T-helper 1 cell treated with Interleukin-12 subunit alpha and Interleukin-12 subunit beta and Interleukin-4 antibody, amounts not matched to agents 30 μg/mL and 1 μg/mL, for 36 hours (primary cell): Measurements from ENCODE around the gene THBD.

Experiments
- H3K27ac Mint-ChIP-seq: one replicate; pipeline ENCODE4 v1.8.0; 2021; ENCODE audit warnings: mild to moderate bottlenecking, mixed read lengths
- H3K27me3 Mint-ChIP-seq: one replicate; pipeline ENCODE4 v1.8.0; 2021; ENCODE audit warnings: low read depth, mixed read lengths
- H3K36me3 Mint-ChIP-seq: one replicate; pipeline ENCODE4 v1.8.0; 2021; ENCODE audit warnings: low read depth, mixed read lengths
- H3K4me1 Mint-ChIP-seq: one replicate; pipeline ENCODE4 v1.8.0; 2021; ENCODE audit warnings: low read depth, mixed read lengths
- H3K4me3 Mint-ChIP-seq: one replicate; pipeline ENCODE4 v1.8.0; 2021; ENCODE audit warnings: mild to moderate bottlenecking, moderate library complexity, mixed read lengths
- H3K9me3 Mint-ChIP-seq: one replicate; pipeline ENCODE4 v1.8.0; 2021; ENCODE audit warnings: mixed read lengths

THBD gene

GRCh38 chr20:23049201-23050075 is at the start of gene THBD:
Gene THBD, minus strand, starts transcription at chr20:23049672. Its CDS starts 168 bp downstream, at chr20:23049504.
- no peaks in the 10 kb centered on the region for H3K36me3 Mint-ChIP-seq
- H3K27ac Mint-ChIP-seq: no peak within 1 kb of the TSS
- no peak within 1 kb of the TSS for H3K4me3 Mint-ChIP-seq
- H3K27me3 Mint-ChIP-seq: peaks cover 74% of the 10 kb centered on the region
- H3K4me1 Mint-ChIP-seq: peaks cover 3% of the 10 kb centered on the region
- no peaks in the 10 kb centered on the region for H3K9me3 Mint-ChIP-seq

- H3K36me3 Mint-ChIP-seq: no peaks in the 10 kb centered on the region
- H3K4me3 Mint-ChIP-seq: no peak overlapping the region
- peaks cover 8% of the 10 kb centered on the region for H3K27me3 Mint-ChIP-seq
- H3K4me1 Mint-ChIP-seq: no peaks in the 10 kb centered on the region
- no peak overlapping the region for H3K27ac Mint-ChIP-seq
- H3K9me3 Mint-ChIP-seq: no peaks in the 10 kb centered on the region
Measured at GRCh38 chr20:23097636-23098580, 48.4 kb upstream of the THBD start.

- peaks cover 12% of the 10 kb centered on the region for H3K27me3 Mint-ChIP-seq
- H3K36me3 Mint-ChIP-seq: no peaks in the 10 kb centered on the region
- H3K9me3 Mint-ChIP-seq: no peaks in the 10 kb centered on the region
- no peaks in the 10 kb centered on the region for H3K4me1 Mint-ChIP-seq
- H3K4me3 Mint-ChIP-seq: no peak overlapping the region
- H3K27ac Mint-ChIP-seq: no peak overlapping the region
Measured at GRCh38 chr20:23096986-23097520, 47.6 kb upstream of the THBD start.

GRCh38 chr20:23096097-23096496 is 46.6 kb upstream of the THBD start:
- Mint-ChIP-seq H3K4me1 (no peaks in the 10 kb centered on the region), H3K9me3 (no peaks in the 10 kb centered on the region), H3K27ac (no peak overlapping the region), H3K27me3 (peaks cover 13% of the 10 kb centered on the region), H3K36me3 (no peaks in the 10 kb centered on the region), H3K4me3 (no peak overlapping the region)

- no peaks in the 10 kb centered on the region for H3K36me3 Mint-ChIP-seq
- H3K4me1 Mint-ChIP-seq: no peaks in the 10 kb centered on the region
- no peak overlapping the region for H3K4me3 Mint-ChIP-seq
- peaks cover 14% of the 10 kb centered on the region for H3K27me3 Mint-ChIP-seq
- no peaks in the 10 kb centered on the region for H3K9me3 Mint-ChIP-seq
- no peak overlapping the region for H3K27ac Mint-ChIP-seq
Measured at GRCh38 chr20:23095499-23095898, 46.0 kb upstream of the THBD start.

- no peaks in the 10 kb centered on the region for H3K36me3 Mint-ChIP-seq
- no peaks in the 10 kb centered on the region for H3K9me3 Mint-ChIP-seq
- no peak overlapping the region for H3K27ac Mint-ChIP-seq
- no peak overlapping the region for H3K4me3 Mint-ChIP-seq
- H3K4me1 Mint-ChIP-seq: no peaks in the 10 kb centered on the region
- peaks cover 19% of the 10 kb centered on the region for H3K27me3 Mint-ChIP-seq
Measured at GRCh38 chr20:23094927-23095326, 45.5 kb upstream of the THBD start.

- no peak overlapping the region for H3K4me3 Mint-ChIP-seq
- H3K27me3 Mint-ChIP-seq: peaks cover 19% of the 10 kb centered on the region
- H3K27ac Mint-ChIP-seq: no peak overlapping the region
- no peaks in the 10 kb centered on the region for H3K9me3 Mint-ChIP-seq
- no peaks in the 10 kb centered on the region for H3K36me3 Mint-ChIP-seq
- H3K4me1 Mint-ChIP-seq: no peaks in the 10 kb centered on the region
Measured at GRCh38 chr20:23094213-23094896, 44.9 kb upstream of the THBD start.

- H3K4me3 Mint-ChIP-seq: no peak overlapping the region
- no peaks in the 10 kb centered on the region for H3K9me3 Mint-ChIP-seq
- H3K27ac Mint-ChIP-seq: no peak overlapping the region
- peaks cover 19% of the 10 kb centered on the region for H3K27me3 Mint-ChIP-seq
- H3K4me1 Mint-ChIP-seq: no peaks in the 10 kb centered on the region
- no peaks in the 10 kb centered on the region for H3K36me3 Mint-ChIP-seq
Measured at GRCh38 chr20:23093613-23094012, 44.1 kb upstream of the THBD start.

GRCh38 chr20:23092861-23093495 is 43.5 kb upstream of the THBD start:
- H3K27me3 Mint-ChIP-seq: peaks cover 19% of the 10 kb centered on the region
- H3K27ac Mint-ChIP-seq: no peak overlapping the region
- no peak overlapping the region for H3K4me3 Mint-ChIP-seq
- no peaks in the 10 kb centered on the region for H3K9me3 Mint-ChIP-seq
- no peaks in the 10 kb centered on the region for H3K4me1 Mint-ChIP-seq
- no peaks in the 10 kb centered on the region for H3K36me3 Mint-ChIP-seq

GRCh38 chr20:23092384-23092756 is 42.9 kb upstream of the THBD start:
- Mint-ChIP-seq H3K4me3 (no peak overlapping the region), H3K27ac (no peak overlapping the region), H3K9me3 (no peaks in the 10 kb centered on the region), H3K27me3 (peaks cover 19% of the 10 kb centered on the region), H3K36me3 (no peaks in the 10 kb centered on the region), H3K4me1 (peaks cover 2% of the 10 kb centered on the region)

- Mint-ChIP-seq H3K4me3 (no peak overlapping the region), H3K27ac (no peak overlapping the region), H3K9me3 (no peaks in the 10 kb centered on the region), H3K27me3 (peaks cover 19% of the 10 kb centered on the region), H3K36me3 (no peaks in the 10 kb centered on the region), H3K4me1 (peaks cover 7% of the 10 kb centered on the region)
Measured at GRCh38 chr20:23091721-23092383, 42.4 kb upstream of the THBD start.

GRCh38 chr20:23090878-23091277 is 41.4 kb upstream of the THBD start:
- Mint-ChIP-seq H3K4me3 (no peak overlapping the region), H3K27ac (no peak overlapping the region), H3K9me3 (no peaks in the 10 kb centered on the region), H3K27me3 (peaks cover 19% of the 10 kb centered on the region), H3K36me3 (no peaks in the 10 kb centered on the region), H3K4me1 (peaks cover 13% of the 10 kb centered on the region)

- no peaks in the 10 kb centered on the region for H3K9me3 Mint-ChIP-seq
- peaks cover 18% of the 10 kb centered on the region for H3K27me3 Mint-ChIP-seq
- H3K4me3 Mint-ChIP-seq: no peak overlapping the region
- H3K27ac Mint-ChIP-seq: no peak overlapping the region
- no peaks in the 10 kb centered on the region for H3K36me3 Mint-ChIP-seq
- H3K4me1 Mint-ChIP-seq: peaks cover 13% of the 10 kb centered on the region
Measured at GRCh38 chr20:23090147-23090546, 40.7 kb upstream of the THBD start.
